ENCODE measurements around the gene PNMT. TPM values are rescaled to one million over a fixed set of nuclear protein-coding genes. Genes with fewer than 3 reads are reported as not detected.

Gene PNMT
- total and polyA plus RNA-seq, 2 of the 13 experiments (the other 11 are each of a cell fraction or from before 2014, with no cell fraction given), result 0.25 TPM; not detected in 1

DNA sequence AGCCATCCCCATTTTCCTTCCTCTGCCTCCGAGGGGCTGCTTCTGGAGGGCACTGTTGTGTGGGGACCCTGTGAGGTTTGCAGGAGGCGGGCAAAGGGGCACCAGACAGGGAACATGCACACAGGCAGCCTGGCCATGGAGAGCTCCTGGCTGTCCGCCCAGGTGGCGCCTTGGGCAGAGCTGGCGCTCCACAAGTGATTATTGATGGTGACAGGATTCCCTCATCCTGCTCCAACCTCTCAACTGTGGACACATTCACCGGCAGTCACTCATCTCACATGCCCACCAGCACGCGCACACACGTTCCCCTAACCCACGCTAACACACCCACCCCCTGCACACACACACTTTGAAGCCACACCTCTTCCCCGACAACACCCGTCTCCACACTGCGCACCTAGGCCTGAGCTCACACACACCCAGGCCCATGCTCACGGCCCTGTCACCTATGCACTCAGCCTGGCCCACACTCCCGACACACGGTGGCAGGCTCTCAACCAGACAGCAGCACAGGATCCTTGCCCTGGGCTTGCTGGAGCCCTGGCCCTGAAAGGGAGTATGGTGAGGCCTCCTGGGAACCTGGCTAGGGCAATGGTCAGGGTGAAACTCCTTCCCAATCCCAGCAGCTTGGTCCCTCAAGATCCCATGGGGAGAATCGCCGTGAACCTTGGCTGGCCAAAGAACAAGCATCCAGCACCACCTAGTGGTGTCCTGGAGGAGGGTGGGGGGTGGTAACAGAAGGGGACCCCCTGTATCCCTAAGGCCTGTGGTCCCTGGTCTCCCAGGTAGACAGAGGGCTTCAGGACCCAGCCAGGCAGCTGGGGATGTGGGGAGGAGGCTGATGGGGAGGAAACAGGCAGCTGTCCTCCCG lies 3.6 kb downstream of the PNMT start (continued):
- TF ChIP-seq, protein P1, sequence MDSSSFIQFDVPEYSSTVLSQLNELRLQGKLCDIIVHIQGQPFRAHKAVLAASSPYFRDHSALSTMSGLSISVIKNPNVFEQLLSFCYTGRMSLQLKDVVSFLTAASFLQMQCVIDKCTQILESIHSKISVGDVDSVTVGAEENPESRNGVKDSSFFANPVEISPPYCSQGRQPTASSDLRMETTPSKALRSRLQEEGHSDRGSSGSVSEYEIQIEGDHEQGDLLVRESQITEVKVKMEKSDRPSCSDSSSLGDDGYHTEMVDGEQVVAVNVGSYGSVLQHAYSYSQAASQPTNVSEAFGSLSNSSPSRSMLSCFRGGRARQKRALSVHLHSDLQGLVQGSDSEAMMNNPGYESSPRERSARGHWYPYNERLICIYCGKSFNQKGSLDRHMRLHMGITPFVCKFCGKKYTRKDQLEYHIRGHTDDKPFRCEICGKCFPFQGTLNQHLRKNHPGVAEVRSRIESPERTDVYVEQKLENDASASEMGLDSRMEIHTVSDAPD (CRISPR knock-in tag; IDR thresholded peaks at IDR 0.05), result no peak
- no peak for TF ChIP-seq ZSCAN20 (CRISPR knock-in tag; IDR thresholded peaks at IDR 0.05; ENCODE audit: borderline replicate concordance)
- peak; percentile 88 for TF ChIP-seq ZNF383 (CRISPR knock-in tag; IDR thresholded peaks at IDR 0.05; ENCODE audit: borderline replicate concordance)
- TF ChIP-seq, protein P2, sequence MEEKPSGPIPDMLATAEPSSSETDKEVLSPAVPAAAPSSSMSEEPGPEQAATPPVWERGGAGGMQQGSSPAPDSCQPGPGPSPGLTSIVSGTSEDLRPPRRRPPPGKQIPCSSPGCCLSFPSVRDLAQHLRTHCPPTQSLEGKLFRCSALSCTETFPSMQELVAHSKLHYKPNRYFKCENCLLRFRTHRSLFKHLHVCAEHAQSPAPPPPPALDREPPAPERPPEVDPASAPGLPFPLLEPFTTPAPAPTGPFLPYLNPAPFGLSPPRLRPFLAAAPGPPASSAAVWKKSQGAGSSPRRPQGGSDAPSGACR (CRISPR knock-in tag; IDR thresholded peaks at IDR 0.05), result peak; percentile 65; the same call in 1 of the 2 replicates
- peak; percentile 85 for TF ChIP-seq ZNF598 (CRISPR knock-in tag; IDR thresholded peaks at IDR 0.05; ENCODE audit: borderline replicate concordance)
- no peak for TF ChIP-seq FOXM1 (CRISPR knock-in tag; IDR thresholded peaks at IDR 0.05)
- TF ChIP-seq SOX6 (IDR thresholded peaks at IDR 0.05), result no peak
- TF ChIP-seq SOX6 (CRISPR knock-in tag; IDR thresholded peaks at IDR 0.05), result peak; percentile 55
- no peak for TF ChIP-seq ZNF430 (CRISPR knock-in tag; IDR thresholded peaks at IDR 0.05)
- TF ChIP-seq, protein P3, sequence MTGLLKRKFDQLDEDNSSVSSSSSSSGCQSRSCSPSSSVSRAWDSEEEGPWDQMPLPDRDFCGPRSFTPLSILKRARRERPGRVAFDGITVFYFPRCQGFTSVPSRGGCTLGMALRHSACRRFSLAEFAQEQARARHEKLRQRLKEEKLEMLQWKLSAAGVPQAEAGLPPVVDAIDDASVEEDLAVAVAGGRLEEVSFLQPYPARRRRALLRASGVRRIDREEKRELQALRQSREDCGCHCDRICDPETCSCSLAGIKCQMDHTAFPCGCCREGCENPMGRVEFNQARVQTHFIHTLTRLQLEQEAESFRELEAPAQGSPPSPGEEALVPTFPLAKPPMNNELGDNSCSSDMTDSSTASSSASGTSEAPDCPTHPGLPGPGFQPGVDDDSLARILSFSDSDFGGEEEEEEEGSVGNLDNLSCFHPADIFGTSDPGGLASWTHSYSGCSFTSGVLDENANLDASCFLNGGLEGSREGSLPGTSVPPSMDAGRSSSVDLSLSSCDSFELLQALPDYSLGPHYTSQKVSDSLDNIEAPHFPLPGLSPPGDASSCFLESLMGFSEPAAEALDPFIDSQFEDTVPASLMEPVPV (CRISPR knock-in tag; IDR thresholded peaks at IDR 0.05), result no peak
- TF ChIP-seq ARHGAP35 (CRISPR knock-in tag; IDR thresholded peaks at IDR 0.05; ENCODE audit: borderline replicate concordance), result no peak; the same call in 1 of the 2 replicates
- TF ChIP-seq, protein P4, sequence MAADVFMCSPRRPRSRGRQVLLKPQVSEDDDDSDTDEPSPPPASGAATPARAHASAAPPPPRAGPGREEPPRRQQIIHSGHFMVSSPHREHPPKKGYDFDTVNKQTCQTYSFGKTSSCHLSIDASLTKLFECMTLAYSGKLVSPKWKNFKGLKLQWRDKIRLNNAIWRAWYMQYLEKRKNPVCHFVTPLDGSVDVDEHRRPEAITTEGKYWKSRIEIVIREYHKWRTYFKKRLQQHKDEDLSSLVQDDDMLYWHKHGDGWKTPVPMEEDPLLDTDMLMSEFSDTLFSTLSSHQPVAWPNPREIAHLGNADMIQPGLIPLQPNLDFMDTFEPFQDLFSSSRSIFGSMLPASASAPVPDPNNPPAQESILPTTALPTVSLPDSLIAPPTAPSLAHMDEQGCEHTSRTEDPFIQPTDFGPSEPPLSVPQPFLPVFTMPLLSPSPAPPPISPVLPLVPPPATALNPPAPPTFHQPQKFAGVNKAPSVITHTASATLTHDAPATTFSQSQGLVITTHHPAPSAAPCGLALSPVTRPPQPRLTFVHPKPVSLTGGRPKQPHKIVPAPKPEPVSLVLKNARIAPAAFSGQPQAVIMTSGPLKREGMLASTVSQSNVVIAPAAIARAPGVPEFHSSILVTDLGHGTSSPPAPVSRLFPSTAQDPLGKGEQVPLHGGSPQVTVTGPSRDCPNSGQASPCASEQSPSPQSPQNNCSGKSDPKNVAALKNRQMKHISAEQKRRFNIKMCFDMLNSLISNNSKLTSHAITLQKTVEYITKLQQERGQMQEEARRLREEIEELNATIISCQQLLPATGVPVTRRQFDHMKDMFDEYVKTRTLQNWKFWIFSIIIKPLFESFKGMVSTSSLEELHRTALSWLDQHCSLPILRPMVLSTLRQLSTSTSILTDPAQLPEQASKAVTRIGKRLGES (CRISPR knock-in tag; IDR thresholded peaks at IDR 0.05; ENCODE audit: borderline replicate concordance), result no peak
- peak; percentile 62; the same call in 1 of the 2 replicates for TF ChIP-seq MXD4 (CRISPR knock-in tag; IDR thresholded peaks at IDR 0.05)
- TF ChIP-seq, protein P5, sequence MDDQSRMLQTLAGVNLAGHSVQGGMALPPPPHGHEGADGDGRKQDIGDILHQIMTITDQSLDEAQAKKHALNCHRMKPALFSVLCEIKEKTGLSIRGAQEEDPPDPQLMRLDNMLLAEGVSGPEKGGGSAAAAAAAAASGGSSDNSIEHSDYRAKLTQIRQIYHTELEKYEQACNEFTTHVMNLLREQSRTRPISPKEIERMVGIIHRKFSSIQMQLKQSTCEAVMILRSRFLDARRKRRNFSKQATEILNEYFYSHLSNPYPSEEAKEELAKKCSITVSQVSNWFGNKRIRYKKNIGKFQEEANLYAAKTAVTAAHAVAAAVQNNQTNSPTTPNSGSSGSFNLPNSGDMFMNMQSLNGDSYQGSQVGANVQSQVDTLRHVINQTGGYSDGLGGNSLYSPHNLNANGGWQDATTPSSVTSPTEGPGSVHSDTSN (CRISPR knock-in tag; IDR thresholded peaks at IDR 0.05; ENCODE audit: borderline replicate concordance), result no peak
- TF ChIP-seq, protein P6, sequence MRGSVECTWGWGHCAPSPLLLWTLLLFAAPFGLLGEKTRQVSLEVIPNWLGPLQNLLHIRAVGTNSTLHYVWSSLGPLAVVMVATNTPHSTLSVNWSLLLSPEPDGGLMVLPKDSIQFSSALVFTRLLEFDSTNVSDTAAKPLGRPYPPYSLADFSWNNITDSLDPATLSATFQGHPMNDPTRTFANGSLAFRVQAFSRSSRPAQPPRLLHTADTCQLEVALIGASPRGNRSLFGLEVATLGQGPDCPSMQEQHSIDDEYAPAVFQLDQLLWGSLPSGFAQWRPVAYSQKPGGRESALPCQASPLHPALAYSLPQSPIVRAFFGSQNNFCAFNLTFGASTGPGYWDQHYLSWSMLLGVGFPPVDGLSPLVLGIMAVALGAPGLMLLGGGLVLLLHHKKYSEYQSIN (CRISPR knock-in tag; IDR thresholded peaks at IDR 0.05; ENCODE audit: borderline replicate concordance), result no peak
- TF ChIP-seq GTF3A (CRISPR knock-in tag; conservative IDR thresholded peaks at IDR 0.05), result no peak
- TF ChIP-seq, protein P7, sequence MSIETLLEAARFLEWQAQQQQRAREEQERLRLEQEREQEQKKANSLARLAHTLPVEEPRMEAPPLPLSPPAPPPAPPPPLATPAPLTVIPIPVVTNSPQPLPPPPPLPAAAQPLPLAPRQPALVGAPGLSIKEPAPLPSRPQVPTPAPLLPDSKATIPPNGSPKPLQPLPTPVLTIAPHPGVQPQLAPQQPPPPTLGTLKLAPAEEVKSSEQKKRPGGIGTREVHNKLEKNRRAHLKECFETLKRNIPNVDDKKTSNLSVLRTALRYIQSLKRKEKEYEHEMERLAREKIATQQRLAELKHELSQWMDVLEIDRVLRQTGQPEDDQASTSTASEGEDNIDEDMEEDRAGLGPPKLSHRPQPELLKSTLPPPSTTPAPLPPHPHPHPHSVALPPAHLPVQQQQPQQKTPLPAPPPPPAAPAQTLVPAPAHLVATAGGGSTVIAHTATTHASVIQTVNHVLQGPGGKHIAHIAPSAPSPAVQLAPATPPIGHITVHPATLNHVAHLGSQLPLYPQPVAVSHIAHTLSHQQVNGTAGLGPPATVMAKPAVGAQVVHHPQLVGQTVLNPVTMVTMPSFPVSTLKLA (IDR thresholded peaks at IDR 0.05), result no peak
